A673 (cell line): ENCODE data around the gene RAB18. TPM values are rescaled to one million over a fixed set of nuclear protein-coding genes. Genes with fewer than 3 reads are reported as not detected.

Experiments
- BruUV-seq: library from RNA; stranded (reverse); fragments of 400-500 nt; replicated peaks from 2 replicates; lab custom pipeline; 2021; lab: Mats Ljungman, UMichigan
- CTCF ChIA-PET: fragments of 300-600 bp; sonication (Branson Sonifier 250); formaldehyde crosslinking; loops from one replicate; lab custom pipeline; 2022; ENCODE audit warnings: antibody characterized with exemption; lab: Charles Lee
- POLR2A ChIA-PET: fragments of 300-600 bp; sonication (Branson Sonifier 250); formaldehyde crosslinking; loops from one replicate; lab custom pipeline; 2022; ENCODE audit warnings: antibody characterized with exemption; ENCODE audit not compliant: low non-redundant PET; lab: Charles Lee
- DNase-seq: peaks from one replicate; pipeline ENCODE4 v3.0.0-alpha.2; 2015; ENCODE audit warnings: low spot score
- H3K27ac ChIP-seq: fragments of 200-600 bp; sonication (generic); 2 replicates; pipeline ENCODE4 v1.5.1; 2016; ENCODE audit warnings: mixed run types, low read depth, mild to moderate bottlenecking, mixed read lengths, antibody characterized with exemption, low read length; ENCODE audit not compliant: poor library complexity, severe bottlenecking
- H3K27me3 ChIP-seq: fragments of 200-600 bp; sonication (generic); replicated peaks from 2 replicates; pipeline ENCODE4 v1.6.1; 2017; ENCODE audit warnings: mixed run types, low read depth, mild to moderate bottlenecking, mixed read lengths, antibody characterized with exemption, low read length; ENCODE audit not compliant: insufficient read depth, poor library complexity
- H3K36me3 ChIP-seq: fragments of 200-600 bp; sonication (generic); 2 replicates; pipeline ENCODE4 v1.6.1; 2016; ENCODE audit warnings: mixed run types, mild to moderate bottlenecking, mixed read lengths, antibody characterized with exemption, low read length; ENCODE audit not compliant: insufficient read depth, poor library complexity, severe bottlenecking
- H3K4me1 ChIP-seq: fragments of 200-600 bp; sonication (generic); 2 replicates; pipeline ENCODE4 v1.6.1; 2017; ENCODE audit warnings: mixed run types, mild to moderate bottlenecking, mixed read lengths, antibody characterized with exemption, low read length; ENCODE audit not compliant: insufficient read depth, poor library complexity, severe bottlenecking
- H3K4me3 ChIP-seq: fragments of 200-600 bp; sonication (generic); 2 replicates; pipeline ENCODE4 v1.5.1; 2016; ENCODE audit warnings: low read depth, mixed run types, mild to moderate bottlenecking, mixed read lengths, low read length; ENCODE audit not compliant: poor library complexity, severe bottlenecking
- H3K9me3 ChIP-seq: fragments of 200-600 bp; sonication (generic); 2 replicates; pipeline ENCODE4 v1.6.1; 2016; ENCODE audit warnings: mixed run types, low read depth, mild to moderate bottlenecking, mixed read lengths, antibody characterized with exemption, low read length; ENCODE audit not compliant: poor library complexity, severe bottlenecking
- EZH2 ChIP-seq: fragments of 200-600 bp; sonication (generic); IDR thresholded peaks from 2 replicates; pipeline ENCODE4 v1.6.1; 2017; ENCODE audit warnings: borderline replicate concordance, low read depth, mild to moderate bottlenecking, mixed read lengths, antibody characterized with exemption, low read length; ENCODE audit not compliant: poor library complexity, severe bottlenecking
- intact Hi-C: fragments of 100-400 bp; cut with micrococcal nuclease; formaldehyde crosslinking; loops from one replicate; pipeline ENCODE4 v1.10.0; 2022; ENCODE audit not compliant: unreplicated experiment
- total RNA-seq: library from RNA; stranded (reverse); gene quantifications from 2 replicates; pipeline ENCODE4 v1.2.3, GENCODE V29; 2021
- TF ChIP-seq, protein P1 (sequence below): fragments of 300-800, 200-600 bp; sonication (generic); conservative IDR thresholded peaks from 2 replicates; pipeline ENCODE4 v1.5.1; 2017; ENCODE audit warnings: low read depth, mild to moderate bottlenecking, antibody characterized with exemption, low read length, moderate library complexity, mixed read lengths

The RAB18 gene
- total RNA-seq, 1 experiment from 2014 or later, result 110 TPM

- no peak for TF ChIP-seq EZH2
- TF ChIP-seq, protein P1, sequence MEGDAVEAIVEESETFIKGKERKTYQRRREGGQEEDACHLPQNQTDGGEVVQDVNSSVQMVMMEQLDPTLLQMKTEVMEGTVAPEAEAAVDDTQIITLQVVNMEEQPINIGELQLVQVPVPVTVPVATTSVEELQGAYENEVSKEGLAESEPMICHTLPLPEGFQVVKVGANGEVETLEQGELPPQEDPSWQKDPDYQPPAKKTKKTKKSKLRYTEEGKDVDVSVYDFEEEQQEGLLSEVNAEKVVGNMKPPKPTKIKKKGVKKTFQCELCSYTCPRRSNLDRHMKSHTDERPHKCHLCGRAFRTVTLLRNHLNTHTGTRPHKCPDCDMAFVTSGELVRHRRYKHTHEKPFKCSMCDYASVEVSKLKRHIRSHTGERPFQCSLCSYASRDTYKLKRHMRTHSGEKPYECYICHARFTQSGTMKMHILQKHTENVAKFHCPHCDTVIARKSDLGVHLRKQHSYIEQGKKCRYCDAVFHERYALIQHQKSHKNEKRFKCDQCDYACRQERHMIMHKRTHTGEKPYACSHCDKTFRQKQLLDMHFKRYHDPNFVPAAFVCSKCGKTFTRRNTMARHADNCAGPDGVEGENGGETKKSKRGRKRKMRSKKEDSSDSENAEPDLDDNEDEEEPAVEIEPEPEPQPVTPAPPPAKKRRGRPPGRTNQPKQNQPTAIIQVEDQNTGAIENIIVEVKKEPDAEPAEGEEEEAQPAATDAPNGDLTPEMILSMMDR, result no peak
- Histone ChIP-seq H3K36me3 (no peaks in the 10 kb centered on the region), H3K27ac (no peak overlapping the region), H3K4me1 (no peaks in the 10 kb centered on the region), H3K4me3 (no peak overlapping the region), H3K9me3 (no peaks in the 10 kb centered on the region), H3K27me3 (no peaks in the 10 kb centered on the region)
- ChIA-PET POLR2A (no interaction called here), CTCF (no interaction called here)
- BruUV-seq, result no TSS peak
- no peak for DNase-seq
- intact Hi-C loops, result no loop called here
Observed at GRCh38 chr10:27584302-27584701, 80.2 kb downstream of the RAB18 start.

Other genes with a start within 250 kb of the RAB18 start
- 0.09 TPM in 1 of 2 replicates, not detected in the other for gene MKX, start 241.5 kb downstream of the RAB18 start, total RNA-seq